Forelimb muscle (tissue), 1 donor: Measurements from ENCODE around the gene FOXP1. TPM values are rescaled to one million over a fixed set of nuclear protein-coding genes. Genes with fewer than 3 reads are reported as not detected.
"Not testable (repeated sequence)": the region's sequence is repeated elsewhere in the genome, so short reads cannot be mapped to it uniquely, and the experiment has no call there.

ENCODE experiments used
- DNase-seq: peaks from one replicate; pipeline ENCODE4 v3.0.0-alpha.2; 2013; ENCODE audit warnings: low read depth
- polyA plus RNA-seq: library from polyadenylated mRNA; unstranded; fragments of 120-200 nt; gene quantifications from one replicate; pipeline ENCODE4 v1.2.1, GENCODE V29; 2013; ENCODE audit not compliant: insufficient read length

Gene FOXP1
- polyA plus RNA-seq, 1 donor = 15.8 TPM

GRCh38 chr3:71453822-71454511, 129.6 kb downstream of the FOXP1 start:
- no peak for DNase-seq

GRCh38 chr3:71453319-71453718, 130.2 kb downstream of the FOXP1 start:
- DNase-seq = no peak

DNA sequence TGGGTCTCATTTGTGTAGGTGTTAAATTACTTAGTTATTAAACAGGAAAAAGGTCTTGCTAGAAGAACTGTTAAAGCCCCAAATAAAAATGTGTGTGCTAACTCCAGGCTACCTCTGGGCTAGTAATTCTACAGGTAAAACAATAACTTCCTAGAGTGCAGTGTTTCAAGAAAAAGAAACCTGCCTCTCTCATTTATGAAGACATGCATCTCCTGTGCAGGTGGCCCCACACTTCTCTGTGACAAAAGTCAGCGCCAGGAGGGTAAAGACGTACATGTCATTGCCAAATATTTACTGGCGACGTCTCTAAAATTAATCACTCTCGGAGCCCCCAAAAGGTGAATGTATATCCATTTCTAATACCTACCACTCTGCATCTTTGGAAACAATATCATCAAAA, 131.7 kb downstream of the FOXP1 start:
- no peak for DNase-seq

GRCh38 chr3:71451060-71451459, 132.5 kb downstream of the FOXP1 start:
- DNase-seq = no peak

GRCh38 chr3:71450162-71450561, 133.4 kb downstream of the FOXP1 start:
- DNase-seq = no peak

GRCh38 chr3:71447803-71448202, 135.7 kb downstream of the FOXP1 start:
- no peak for DNase-seq

DNA sequence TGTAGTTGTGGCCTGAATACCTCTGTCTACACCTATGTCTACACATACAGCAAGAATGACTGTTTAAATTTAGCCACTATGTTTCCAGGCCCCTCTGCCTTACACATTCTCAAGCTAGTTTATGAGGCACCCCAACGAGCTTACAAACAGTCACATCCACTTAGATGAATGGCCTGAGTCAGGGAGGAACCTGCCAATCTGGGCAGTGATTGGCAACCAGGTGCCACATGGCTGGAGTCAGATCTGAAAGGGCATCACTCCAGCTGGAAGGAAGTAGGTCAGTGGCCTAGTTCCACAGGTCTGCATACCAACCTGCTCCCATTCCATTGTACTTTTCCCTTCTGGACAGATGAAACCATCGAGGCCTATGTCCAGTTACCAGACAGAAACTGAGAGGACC, 136.3 kb downstream of the FOXP1 start:
- no peak for DNase-seq

DNA sequence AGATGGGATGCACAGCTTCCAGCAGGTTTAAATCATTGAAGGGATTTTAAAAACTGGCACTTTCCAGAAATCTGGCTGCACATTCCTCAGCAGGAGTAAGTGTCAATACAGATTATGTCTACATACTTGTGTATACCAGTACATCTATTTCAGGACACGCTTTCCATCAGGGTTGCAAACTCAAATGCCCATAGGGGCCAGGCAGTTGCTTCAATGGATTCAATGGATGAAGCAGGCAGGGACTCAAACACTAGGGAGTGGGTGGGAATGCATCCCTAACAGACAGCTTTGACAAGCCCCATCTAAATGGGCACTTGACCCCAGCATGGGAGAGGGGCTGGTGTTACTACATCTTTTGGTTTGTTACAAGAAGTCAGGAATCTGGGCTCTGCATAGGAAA, 136.8 kb downstream of the FOXP1 start:
- no peak for DNase-seq

DNA sequence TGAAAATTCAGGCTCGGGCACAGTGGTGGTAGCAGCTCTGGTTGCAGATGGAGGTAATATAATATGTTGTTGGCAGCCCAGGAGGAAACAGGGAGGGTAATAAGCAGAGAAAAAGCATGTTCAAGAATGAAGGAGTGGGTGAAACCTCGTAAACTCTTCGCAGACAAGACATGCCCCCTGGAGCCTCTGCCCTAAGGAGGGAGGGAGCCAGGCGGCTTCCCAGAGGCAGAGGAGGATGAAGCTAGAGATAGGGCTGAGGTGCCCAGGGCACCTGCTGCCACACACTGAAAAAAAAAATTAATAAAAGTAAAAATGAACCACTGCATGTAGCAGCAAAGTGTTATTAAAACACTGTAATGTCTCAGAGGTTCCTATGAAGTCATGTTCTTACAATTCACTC, 137.3 kb downstream of the FOXP1 start:
- DNase-seq = no peak

GRCh38 chr3:71444861-71445259, 138.7 kb downstream of the FOXP1 start:
- DNase-seq = no peak

- DNase-seq = no peak
These were observed 139.3 kb downstream of the FOXP1 start for GRCh38 chr3:71444028-71444860.

DNA sequence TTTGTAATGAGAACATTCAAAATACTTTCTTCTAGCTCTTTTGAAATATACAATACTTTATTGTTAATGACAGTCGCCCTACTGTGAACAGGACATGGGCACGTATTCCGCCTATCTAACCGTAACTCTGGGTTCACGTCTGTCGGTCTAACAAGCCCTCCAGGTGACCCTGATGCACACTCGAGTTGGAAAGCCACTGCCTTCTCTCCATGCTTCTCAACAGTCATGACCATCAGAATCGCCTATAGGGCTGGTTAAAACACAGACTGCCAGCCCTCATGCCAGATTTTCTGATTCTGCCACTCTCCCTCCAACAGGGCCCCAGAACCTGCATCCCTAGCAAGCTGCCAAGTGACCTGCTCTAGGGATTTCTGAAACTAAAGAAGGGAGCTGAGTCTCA, 140.2 kb downstream of the FOXP1 start:
- no peak for DNase-seq

GRCh38 chr3:71442652-71443042, 140.9 kb downstream of the FOXP1 start:
- no peak for DNase-seq

- no peak for DNase-seq
These were observed 141.4 kb downstream of the FOXP1 start for GRCh38 chr3:71441925-71442651.

DNA sequence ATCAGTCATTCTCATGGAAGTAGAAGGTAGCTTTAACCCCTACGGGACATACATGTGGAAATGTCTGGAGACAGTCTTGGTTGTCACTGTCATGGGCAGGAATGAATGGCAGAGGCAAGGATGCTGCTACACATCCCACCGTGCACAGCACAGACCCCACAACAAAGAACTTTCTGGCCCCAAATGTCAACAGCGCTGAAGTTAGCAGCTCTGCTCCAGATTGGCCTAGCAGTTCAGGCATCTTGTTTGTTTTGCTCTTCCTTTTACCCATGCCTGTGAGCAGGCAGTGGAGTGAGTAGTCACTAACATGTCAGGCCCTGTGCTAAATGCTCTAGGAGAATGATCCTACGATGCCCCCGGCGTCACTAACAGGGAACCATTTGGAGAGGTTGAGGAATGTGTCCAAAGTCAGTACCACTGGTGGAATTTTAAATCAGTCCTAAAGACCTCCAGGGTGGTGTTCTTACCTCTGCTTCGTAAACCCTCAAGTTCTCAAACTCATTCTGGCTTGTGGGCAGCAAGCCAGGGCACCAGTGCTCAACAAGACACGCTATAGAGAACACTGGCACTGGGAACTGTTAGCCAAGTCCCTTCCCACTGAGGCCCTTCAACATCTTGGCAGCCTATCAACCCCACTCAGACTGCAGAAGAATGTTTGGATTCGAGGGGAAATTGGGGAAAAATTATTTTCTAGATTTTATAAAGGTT, 142.2 kb downstream of the FOXP1 start:
- DNase-seq = no peak

DNA sequence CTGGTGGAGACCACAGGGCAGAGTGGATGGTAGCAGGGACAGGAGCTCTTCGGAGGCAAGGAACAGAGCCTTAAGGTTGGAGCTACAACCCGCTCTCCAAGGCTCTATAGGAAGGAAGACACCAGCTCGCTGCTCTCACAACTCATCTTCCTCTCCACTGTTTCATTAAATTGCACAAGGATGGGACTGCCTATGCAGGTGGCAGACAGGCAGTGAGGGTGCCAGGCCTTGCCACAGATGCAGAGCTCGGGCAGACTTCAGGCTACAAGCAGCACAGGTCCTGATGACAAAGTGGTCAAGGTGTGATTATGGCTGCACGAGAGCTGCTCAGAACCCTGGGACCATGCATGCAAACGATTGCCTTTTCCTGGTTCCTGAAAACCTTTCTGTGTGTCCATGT, 144.6 kb downstream of the FOXP1 start:
- no peak for DNase-seq

GRCh38 chr3:71438071-71438685, 145.3 kb downstream of the FOXP1 start:
- no peak for DNase-seq

GRCh38 chr3:71436337-71436736, 147.2 kb downstream of the FOXP1 start:
- DNase-seq = no peak

DNA sequence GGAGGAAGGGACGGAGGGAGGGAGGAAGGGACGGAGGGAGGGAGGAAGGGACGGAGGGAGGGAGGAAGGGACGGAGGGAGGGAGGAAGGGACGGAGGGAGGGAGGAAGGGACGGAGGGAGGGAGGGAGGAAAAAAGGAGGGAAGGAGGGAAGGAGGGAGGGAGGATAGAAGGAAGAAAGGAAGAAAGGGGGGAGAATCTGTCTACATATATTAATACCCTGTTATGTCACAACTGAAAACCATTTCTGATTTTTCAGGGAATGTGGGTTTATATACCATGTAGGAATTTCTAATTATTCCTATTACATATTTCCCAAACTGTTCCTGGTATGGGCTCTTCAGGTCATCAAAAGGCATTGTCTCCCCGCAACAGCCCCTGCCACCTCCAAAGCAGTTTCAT, 147.7 kb downstream of the FOXP1 start:
- DNase-seq = not testable (repeated sequence)

- no peak for DNase-seq
These were observed 149.9 kb downstream of the FOXP1 start for GRCh38 chr3:71433631-71434030.
